Inferior parietal cortex (tissue), 1 donor: Measurements from ENCODE around the gene TRIM54.
"Not testable (repeated sequence)": the region's sequence is repeated elsewhere in the genome, so short reads cannot be mapped to it uniquely, and the experiment has no call there.

Experiments used
- DNase-seq: peaks from one replicate; pipeline ENCODE4 v3.0.0-alpha.2; 2016; ENCODE audit errors: extremely low spot score

The TRIM54 gene

GRCh38 chr2:27258051-27258450 is 24.2 kb upstream of the TRIM54 start:
- no peak for DNase-seq

DNA sequence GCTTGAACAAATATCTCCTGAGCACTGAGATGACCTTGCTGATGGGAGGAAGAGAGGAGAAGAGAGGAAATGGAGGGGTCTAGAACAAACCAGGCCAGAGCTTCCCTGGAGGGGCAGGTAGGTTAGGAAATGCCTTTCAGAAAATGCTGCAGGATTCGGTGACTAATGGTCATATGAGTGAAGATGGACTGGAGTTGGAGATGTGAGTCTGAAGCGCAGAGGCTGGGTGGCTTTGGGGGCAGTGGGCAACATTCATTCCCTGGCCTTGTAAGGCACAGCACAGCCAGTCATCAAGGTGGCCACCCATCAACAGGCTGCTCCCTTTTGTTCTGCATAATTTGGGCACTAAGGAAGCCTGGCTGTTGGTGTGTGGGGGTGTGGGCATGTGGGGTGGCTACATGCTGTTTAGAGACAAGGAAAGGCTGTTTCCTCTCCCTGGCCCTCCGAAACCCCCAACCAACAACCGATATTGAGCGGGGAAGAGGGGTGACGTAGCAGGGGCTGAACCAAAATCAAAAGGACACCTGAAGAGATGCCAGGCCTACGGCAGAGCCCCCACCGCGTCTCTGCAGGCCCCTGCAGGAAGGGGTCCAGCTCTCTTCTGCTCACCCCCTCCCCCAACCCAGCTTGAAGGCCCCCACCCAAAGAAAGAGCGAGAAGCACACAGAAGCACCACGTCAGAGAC is 20.8 kb upstream of the TRIM54 start:
- DNase-seq = no peak

DNA sequence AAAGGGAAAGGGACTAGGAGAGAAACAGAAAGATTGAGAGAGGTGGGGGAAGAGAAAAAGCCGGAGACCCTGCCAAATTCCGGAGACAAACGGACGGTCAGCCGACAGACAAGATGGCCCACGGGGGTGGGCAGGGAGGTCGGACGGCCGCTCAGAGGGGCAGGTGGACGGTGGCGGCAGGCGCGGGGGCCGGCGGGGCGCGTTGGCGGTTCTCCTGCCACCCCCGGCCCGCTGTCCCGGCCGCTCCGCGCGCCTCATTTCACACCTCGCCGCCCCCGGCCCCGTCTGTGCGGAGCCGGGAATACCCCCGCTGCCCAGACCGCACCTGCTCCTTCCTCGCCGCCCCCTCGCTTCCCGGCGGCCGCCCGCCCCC is 20.3 kb upstream of the TRIM54 start:
- no peak for DNase-seq

GRCh38 chr2:27262379-27263286 is 19.6 kb upstream of the TRIM54 start, which contains the start of gene SLC30A3:
Gene SLC30A3 (minus strand): TSS chr2:27263047. CDS start chr2:27262906, 141 bp downstream.
- no peak for DNase-seq

DNA sequence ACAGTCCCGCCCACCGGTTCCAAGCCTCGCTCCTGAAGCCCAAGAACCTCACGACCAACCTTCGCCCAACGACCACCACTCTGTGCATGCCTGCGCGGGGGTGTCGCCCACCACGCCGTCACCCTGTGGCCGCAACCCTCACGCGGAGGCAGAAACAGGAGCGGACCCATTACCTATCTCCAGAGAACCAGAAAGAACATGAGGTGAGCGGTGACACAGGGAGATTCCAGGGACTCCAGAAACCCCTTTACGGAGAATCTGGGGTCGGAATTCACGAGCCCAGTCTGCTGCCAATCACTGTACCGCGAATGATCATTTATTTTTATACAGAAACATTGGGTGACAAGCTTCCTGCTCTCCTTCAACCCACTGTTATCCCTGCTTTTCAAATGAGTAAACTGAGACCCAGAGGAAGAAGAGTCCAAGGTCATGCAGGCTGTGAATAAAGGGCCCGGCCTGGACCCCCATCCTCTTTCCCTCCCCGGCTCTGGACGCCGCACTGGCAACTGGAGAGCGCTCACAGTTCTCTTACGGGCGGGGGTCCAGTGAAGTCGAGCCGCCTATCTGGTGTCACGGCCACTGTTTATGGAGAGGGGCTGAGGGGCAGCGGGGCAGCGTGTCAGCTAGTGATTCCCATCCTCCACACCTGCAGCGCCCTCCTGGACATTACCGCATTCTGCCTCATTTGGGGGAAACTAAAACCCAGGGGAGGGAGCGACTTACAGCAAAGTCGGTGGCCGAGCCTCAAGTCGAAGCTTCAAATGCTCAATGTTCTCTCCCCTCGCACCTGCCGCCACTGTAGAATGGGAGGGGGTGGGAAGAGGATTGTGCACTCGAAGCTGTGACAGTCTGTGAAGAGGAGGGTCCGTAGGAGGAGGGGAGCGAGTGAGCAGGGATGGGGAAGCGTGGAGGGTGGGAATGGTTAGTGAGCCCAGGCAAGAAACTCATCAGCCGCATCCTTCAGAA is 18.7 kb upstream of the TRIM54 start:
- no peak for DNase-seq

GRCh38 chr2:27264253-27264752 is 17.9 kb upstream of the TRIM54 start:
- no peak for DNase-seq

DNA sequence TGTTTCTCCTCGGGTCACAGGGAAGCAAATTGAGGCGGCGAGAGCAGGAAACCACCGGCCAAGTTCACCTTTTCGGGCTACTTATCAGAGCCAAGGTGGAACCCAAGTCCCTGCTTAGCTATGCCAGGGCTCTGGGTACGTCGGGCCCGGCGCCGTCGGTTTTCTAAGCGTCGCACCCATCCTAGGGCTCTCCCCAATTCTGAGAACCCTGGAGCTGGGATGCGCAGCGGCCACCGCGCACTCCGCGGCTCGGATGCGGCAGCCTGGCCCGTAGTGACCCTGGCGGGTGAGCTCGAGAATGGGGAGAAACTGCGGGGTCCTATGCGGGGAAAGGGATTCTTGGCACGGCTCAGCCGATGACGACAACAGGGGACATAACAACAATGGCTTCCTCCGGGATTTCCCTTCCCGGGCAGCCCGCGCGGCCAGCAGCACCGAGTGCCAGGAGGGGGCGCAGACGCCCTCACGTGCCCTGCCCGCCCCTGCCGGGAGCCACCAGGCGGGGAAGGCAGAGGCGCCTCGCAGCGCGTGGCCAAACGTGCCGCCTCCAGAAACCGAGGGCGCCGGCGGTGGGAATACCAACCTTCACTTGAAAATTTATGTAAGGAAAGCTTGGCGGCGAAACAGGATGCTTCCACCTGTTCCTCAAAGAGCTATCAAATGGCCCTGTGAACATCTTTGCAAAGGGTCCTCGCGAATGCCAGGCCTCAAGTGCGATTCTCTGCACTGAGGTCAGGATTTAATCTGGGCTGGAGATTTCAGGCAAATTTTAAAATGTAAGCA is 17.3 kb upstream of the TRIM54 start:
- DNase-seq = no peak

DNA sequence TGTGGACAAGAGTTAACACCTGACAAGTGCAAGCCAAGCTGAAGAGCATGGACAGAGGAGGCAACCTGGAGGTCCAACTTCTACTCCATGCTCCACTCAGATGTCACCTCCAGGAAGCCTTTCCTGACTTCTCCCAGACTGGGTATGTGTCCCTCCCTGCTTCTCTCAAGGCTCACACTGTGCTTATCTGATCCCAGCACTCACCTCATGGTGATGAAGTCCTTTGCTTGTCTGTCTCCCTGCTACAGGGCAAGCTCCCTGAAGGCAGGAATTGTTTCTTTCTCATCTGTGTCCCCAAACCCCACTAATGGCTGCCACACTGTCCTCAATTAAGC is 16.7 kb upstream of the TRIM54 start:
- no peak for DNase-seq

GRCh38 chr2:27268296-27268695 is 13.9 kb upstream of the TRIM54 start:
- DNase-seq = not testable (repeated sequence)

GRCh38 chr2:27270131-27270530 is 12.1 kb upstream of the TRIM54 start:
- DNase-seq = no peak

DNA sequence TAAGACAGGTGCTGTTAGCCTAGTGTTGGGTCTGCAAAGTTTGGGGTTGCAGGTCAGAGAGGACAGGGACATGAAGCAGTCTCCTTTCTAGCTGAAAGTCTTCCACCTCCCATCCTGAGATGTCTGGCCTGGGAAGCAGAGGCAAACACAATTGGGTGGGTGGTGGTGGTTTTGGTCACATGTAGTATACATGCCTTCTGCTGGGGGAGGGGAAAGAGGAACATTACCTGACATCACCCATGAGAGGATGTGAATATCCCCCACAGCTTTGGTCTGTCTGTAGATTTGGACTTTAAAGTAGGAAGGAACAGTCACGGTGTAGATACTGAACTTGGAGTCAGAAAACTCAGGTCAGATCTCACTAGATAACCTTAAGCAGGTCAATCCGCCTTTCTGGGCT is 11.6 kb upstream of the TRIM54 start:
- no peak for DNase-seq

- DNase-seq = no peak
Measured at GRCh38 chr2:27271631-27272340, 10.4 kb upstream of the TRIM54 start.

- not testable (repeated sequence) for DNase-seq
Measured at GRCh38 chr2:27272537-27273522, 9.4 kb upstream of the TRIM54 start.

- DNase-seq = no peak
Measured at GRCh38 chr2:27275211-27276150, 6.7 kb upstream of the TRIM54 start, which contains the start of gene DNAJC5G. Gene DNAJC5G (plus strand): TSS chr2:27275433. CDS start chr2:27276729, 1,296 bp downstream.

DNA sequence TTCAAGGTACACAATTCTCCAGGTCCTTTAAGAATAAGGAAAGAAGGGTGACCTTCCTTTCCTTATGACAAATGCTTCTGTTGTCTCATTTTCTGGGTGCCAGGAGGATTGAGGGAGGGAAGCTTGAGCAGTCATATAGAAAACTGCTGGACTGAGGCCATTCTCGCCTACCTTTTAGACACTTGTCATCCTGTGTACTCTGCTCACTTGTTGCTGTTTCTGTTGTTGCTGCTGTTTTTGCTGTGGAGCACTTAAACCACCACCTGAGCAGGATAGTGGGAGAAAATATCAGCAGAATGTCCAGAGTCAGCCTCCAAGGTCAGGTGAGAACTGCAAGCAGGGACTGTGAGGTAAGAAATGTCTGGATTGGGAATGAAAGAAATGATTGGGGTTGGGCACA is 4.2 kb upstream of the TRIM54 start:
- no peak for DNase-seq

DNA sequence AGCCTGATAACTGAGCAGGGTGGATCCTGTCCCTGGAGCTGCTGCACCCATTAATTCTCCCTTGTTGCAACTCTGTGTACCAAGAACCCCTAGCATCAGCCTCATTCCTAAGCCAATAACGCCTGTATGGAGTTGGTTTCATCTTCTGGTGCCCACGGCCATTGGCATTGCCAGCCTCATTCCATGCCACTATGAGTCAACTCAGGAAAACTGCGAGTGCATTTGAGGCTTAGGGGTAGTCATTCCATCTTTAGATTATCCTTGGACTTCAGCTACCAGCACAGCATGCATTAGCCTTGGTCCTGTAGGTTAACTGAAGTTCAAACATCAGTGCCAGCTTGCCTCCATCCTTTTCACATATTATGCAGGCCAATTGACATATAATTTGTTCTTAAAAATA is 1.4 kb upstream of the TRIM54 start:
- no peak for DNase-seq

DNA sequence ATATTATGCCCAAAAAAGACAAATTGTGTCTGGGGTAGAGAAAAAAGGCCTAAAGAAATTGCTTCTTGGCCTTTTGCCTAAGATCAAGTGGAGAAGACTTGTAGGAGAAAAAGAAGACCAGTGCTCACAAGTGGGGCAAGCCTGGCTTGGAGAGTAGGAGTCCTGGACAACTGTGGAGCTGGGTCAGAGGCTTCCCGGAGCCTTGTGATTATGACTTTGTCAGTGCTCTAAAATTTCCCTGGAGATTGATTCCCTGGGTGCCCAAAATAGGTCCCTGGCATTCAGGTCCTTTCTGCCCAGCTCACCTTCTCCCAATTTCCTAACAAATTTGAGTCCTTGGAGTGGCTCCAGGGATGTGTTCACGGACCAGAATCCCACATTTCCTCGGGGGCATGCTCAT is 787 bp upstream of the TRIM54 start:
- no peak for DNase-seq

DNA sequence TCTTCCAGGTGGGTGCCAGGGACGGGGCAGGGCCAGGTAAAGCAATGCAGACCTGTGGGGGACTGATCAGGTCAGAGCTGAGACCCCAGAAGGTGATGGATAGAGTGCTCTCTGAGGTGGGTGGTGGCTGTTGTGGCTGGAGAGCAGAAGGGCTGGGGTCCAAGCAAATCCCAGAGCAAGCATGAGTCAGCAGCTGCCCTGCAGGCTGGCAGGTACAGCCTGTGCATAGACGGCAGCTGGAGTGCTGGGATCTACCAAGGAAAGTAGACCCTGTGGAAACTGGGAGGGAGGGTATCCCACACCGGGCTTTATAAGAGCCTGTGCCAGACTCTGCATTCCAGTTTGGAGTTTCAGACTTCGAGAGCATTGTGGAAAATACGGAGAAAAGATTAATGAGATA is 663 bp downstream of the TRIM54 start:
- DNase-seq = no peak
